ENCODE results near the gene CLIP4.
A peak's percentile ranks its signal among the peaks of the same experiment; 100 is the strongest.

Gene CLIP4

DNA sequence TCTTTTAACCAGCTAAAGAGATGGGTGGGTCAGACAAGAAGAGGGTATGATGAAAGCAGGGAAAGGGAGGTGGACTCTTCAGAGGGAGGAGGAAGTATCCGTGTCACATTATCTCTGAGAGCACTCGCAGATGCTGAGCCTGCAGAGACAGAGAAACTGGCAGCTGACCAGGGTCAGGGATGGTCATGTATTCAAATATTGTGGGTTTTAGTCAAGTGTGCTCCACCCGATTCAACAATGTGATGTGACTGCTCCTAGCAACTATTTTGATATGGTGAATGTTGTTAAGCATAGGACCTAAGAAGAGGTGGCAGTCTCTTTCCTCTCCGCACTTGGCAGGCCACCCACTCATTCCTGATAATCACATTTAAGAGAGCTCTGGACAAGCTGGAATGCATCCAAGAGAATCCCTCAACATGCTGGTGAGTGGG, 1.3 kb upstream of the CLIP4 start:
- no peaks in the 10 kb centered on the region for H3K79me2 ChIP-seq (ENCODE audit: insufficient read depth, low read length)
- no peak overlapping the region for H3K9ac ChIP-seq (ENCODE audit: low read depth, low read length, poor library complexity, severe bottlenecking)
- H3K4me3 ChIP-seq (ENCODE audit: low read length, poor library complexity, severe bottlenecking) = no peak overlapping the region
- H4K20me1 ChIP-seq (ENCODE audit: insufficient read depth, low read length, poor library complexity, severe bottlenecking) = no peaks in the 10 kb centered on the region
- H3K9me3 ChIP-seq (ENCODE audit: insufficient read depth, low read depth, low read length) = no peaks in the 10 kb centered on the region
- no peak overlapping the region for H3K4me2 ChIP-seq (ENCODE audit: low read depth, low read length, poor library complexity, severe bottlenecking)
- no peaks in the 10 kb centered on the region for H3K9me2 ChIP-seq (replicated peaks; ENCODE audit: low read depth, low read length)
- H3K36me3 ChIP-seq (ENCODE audit: insufficient read depth, low read length) = no peaks in the 10 kb centered on the region
- H3K4me1 ChIP-seq (ENCODE audit: insufficient read depth, low read length, poor library complexity, severe bottlenecking) = peaks cover 13% of the 10 kb centered on the region
- TF ChIP-seq, protein P1, sequence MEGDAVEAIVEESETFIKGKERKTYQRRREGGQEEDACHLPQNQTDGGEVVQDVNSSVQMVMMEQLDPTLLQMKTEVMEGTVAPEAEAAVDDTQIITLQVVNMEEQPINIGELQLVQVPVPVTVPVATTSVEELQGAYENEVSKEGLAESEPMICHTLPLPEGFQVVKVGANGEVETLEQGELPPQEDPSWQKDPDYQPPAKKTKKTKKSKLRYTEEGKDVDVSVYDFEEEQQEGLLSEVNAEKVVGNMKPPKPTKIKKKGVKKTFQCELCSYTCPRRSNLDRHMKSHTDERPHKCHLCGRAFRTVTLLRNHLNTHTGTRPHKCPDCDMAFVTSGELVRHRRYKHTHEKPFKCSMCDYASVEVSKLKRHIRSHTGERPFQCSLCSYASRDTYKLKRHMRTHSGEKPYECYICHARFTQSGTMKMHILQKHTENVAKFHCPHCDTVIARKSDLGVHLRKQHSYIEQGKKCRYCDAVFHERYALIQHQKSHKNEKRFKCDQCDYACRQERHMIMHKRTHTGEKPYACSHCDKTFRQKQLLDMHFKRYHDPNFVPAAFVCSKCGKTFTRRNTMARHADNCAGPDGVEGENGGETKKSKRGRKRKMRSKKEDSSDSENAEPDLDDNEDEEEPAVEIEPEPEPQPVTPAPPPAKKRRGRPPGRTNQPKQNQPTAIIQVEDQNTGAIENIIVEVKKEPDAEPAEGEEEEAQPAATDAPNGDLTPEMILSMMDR (conservative IDR thresholded peaks at IDR 0.05; ENCODE audit: low read length) = no peak
- TF ChIP-seq EZH2phosphoT487 (IDR thresholded peaks at IDR 0.05; ENCODE audit: borderline replicate concordance) = no peak
- H3K27me3 ChIP-seq (ENCODE audit: insufficient read depth, low read length, poor library complexity, severe bottlenecking) = peaks cover 7% of the 10 kb centered on the region
- no peak overlapping the region for H2AFZ ChIP-seq (ENCODE audit: low read length)
- H3F3A ChIP-seq (ENCODE audit: low read depth) = no peaks in the 10 kb centered on the region

DNA sequence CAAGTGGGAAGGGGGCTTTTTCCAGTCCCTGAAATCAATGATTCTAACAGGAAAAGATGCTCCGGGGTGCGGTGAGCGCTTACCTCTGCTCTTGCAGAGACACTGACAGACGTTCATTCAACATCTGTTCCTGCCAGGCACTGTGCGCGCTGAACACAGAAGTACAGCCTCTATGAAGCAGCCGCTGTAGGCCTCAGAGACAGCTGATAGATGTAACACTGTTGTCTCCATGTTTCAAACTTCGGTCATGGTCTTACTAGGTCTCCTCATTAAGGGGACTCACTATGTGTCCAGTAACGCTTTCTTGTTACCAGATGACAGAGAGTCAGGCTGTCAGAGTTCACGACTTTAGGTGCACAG, 649 bp upstream of the CLIP4 start:
- no peak overlapping the region for H3K9ac ChIP-seq (ENCODE audit: low read depth, low read length, poor library complexity, severe bottlenecking)
- H3K4me2 ChIP-seq (ENCODE audit: low read depth, low read length, poor library complexity, severe bottlenecking) = peak overlapping the region; percentile 23
- H3K9me3 ChIP-seq (ENCODE audit: insufficient read depth, low read depth, low read length) = no peaks in the 10 kb centered on the region
- no peaks in the 10 kb centered on the region for H4K20me1 ChIP-seq (ENCODE audit: insufficient read depth, low read length, poor library complexity, severe bottlenecking)
- no peak overlapping the region for H3K4me3 ChIP-seq (ENCODE audit: low read length, poor library complexity, severe bottlenecking)
- H3K36me3 ChIP-seq (ENCODE audit: insufficient read depth, low read length) = no peaks in the 10 kb centered on the region
- no peaks in the 10 kb centered on the region for H3K79me2 ChIP-seq (ENCODE audit: insufficient read depth, low read length)
- H3F3A ChIP-seq (ENCODE audit: low read depth) = no peaks in the 10 kb centered on the region
- no peak for TF ChIP-seq EZH2phosphoT487 (IDR thresholded peaks at IDR 0.05; ENCODE audit: borderline replicate concordance)
- TF ChIP-seq, protein P1 (conservative IDR thresholded peaks at IDR 0.05; ENCODE audit: low read length) = no peak
- H3K4me1 ChIP-seq (ENCODE audit: insufficient read depth, low read length, poor library complexity, severe bottlenecking) = peaks cover 19% of the 10 kb centered on the region
- no peak overlapping the region for H2AFZ ChIP-seq (ENCODE audit: low read length)
- peaks cover 7% of the 10 kb centered on the region for H3K27me3 ChIP-seq (ENCODE audit: insufficient read depth, low read length, poor library complexity, severe bottlenecking)
- no peaks in the 10 kb centered on the region for H3K9me2 ChIP-seq (replicated peaks; ENCODE audit: low read depth, low read length)

- Histone ChIP-seq H3K9me3 (ENCODE audit: insufficient read depth, low read depth, low read length) (no peaks in the 10 kb centered on the region), H3K79me2 (ENCODE audit: insufficient read depth, low read length) (no peaks in the 10 kb centered on the region), H3K4me3 (ENCODE audit: low read length, poor library complexity, severe bottlenecking) (peak overlapping the region; percentile 69), H4K20me1 (ENCODE audit: insufficient read depth, low read length, poor library complexity, severe bottlenecking) (no peaks in the 10 kb centered on the region), H3F3A (ENCODE audit: low read depth) (no peaks in the 10 kb centered on the region), H3K9me2 (replicated peaks; ENCODE audit: low read depth, low read length) (no peaks in the 10 kb centered on the region), H3K4me2 (ENCODE audit: low read depth, low read length, poor library complexity, severe bottlenecking) (peak overlapping the region; percentile 81), H3K4me1 (ENCODE audit: insufficient read depth, low read length, poor library complexity, severe bottlenecking) (peaks cover 19% of the 10 kb centered on the region), H3K27me3 (ENCODE audit: insufficient read depth, low read length, poor library complexity, severe bottlenecking) (peaks cover 7% of the 10 kb centered on the region), H3K9ac (ENCODE audit: low read depth, low read length, poor library complexity, severe bottlenecking) (peak overlapping the region; percentile 38), H3K36me3 (ENCODE audit: insufficient read depth, low read length) (no peaks in the 10 kb centered on the region), H2AFZ (ENCODE audit: low read length) (peak overlapping the region; percentile 87)
- no peak for TF ChIP-seq EZH2phosphoT487 (IDR thresholded peaks at IDR 0.05; ENCODE audit: borderline replicate concordance)
- TF ChIP-seq, protein P1 (conservative IDR thresholded peaks at IDR 0.05; ENCODE audit: low read length) = no peak
These were observed 874 bp downstream of the CLIP4 start for GRCh38 chr2:29115797-29116781.

Measured in Loucy (cell line).